Type B pancreatic cell (in vitro differentiated cells): ENCODE data around the gene HSPB8. TPM values are rescaled to one million over a fixed set of nuclear protein-coding genes. Genes with fewer than 3 reads are reported as not detected.
"Not testable (repeated sequence)": the region's sequence is repeated elsewhere in the genome, so short reads cannot be mapped to it uniquely, and the experiment has no call there.

Experiments
- DNase-seq: peaks from one replicate; pipeline ENCODE4 v3.0.0; 2021; ENCODE audit warnings: mixed read lengths; ENCODE audit not compliant: unreplicated experiment; ENCODE audit errors: extremely low spot score
- H3K27ac Mint-ChIP-seq: 2 replicates; pipeline ENCODE4 v1.8.0; 2021; ENCODE audit warnings: mild to moderate bottlenecking, mixed read lengths
- H3K27me3 Mint-ChIP-seq: 2 replicates; pipeline ENCODE4 v1.8.0; 2021; ENCODE audit warnings: mixed read lengths
- H3K36me3 Mint-ChIP-seq: 2 replicates; pipeline ENCODE4 v1.8.0; 2021; ENCODE audit warnings: mixed read lengths
- H3K4me1 Mint-ChIP-seq: one replicate; pipeline ENCODE4 v1.8.0; 2021; ENCODE audit warnings: mixed read lengths; ENCODE audit not compliant: unreplicated experiment
- H3K4me3 Mint-ChIP-seq: 2 replicates; pipeline ENCODE4 v1.8.0; 2021; ENCODE audit warnings: mild to moderate bottlenecking, mixed read lengths
- H3K9me3 Mint-ChIP-seq: 2 replicates; pipeline ENCODE4 v1.8.0; 2021; ENCODE audit warnings: mixed read lengths
- total RNA-seq: library from RNA; stranded (reverse); gene quantifications from 2 replicates; pipeline ENCODE4 v1.2.1, GENCODE V29; 2021; ENCODE audit warnings: low replicate concordance
- TF ChIP-seq, protein P1 (sequence below): fragments of 200-600 bp; sonication (generic); conservative IDR thresholded peaks from 2 replicates; pipeline ENCODE4 v1.5.0; 2021; ENCODE audit warnings: antibody characterized with exemption, mild to moderate bottlenecking

Gene HSPB8
- total RNA-seq, 1 donor from 2014 or later, result 17.0 TPM

GRCh38 chr12:119207063-119207560, 28.4 kb downstream of the HSPB8 start:
- no peaks in the 10 kb centered on the region for H3K9me3 Mint-ChIP-seq
- H3K27ac Mint-ChIP-seq, result peak overlapping the region; percentile 26
- no peak for DNase-seq
- no peaks in the 10 kb centered on the region for H3K27me3 Mint-ChIP-seq
- TF ChIP-seq, protein P1, sequence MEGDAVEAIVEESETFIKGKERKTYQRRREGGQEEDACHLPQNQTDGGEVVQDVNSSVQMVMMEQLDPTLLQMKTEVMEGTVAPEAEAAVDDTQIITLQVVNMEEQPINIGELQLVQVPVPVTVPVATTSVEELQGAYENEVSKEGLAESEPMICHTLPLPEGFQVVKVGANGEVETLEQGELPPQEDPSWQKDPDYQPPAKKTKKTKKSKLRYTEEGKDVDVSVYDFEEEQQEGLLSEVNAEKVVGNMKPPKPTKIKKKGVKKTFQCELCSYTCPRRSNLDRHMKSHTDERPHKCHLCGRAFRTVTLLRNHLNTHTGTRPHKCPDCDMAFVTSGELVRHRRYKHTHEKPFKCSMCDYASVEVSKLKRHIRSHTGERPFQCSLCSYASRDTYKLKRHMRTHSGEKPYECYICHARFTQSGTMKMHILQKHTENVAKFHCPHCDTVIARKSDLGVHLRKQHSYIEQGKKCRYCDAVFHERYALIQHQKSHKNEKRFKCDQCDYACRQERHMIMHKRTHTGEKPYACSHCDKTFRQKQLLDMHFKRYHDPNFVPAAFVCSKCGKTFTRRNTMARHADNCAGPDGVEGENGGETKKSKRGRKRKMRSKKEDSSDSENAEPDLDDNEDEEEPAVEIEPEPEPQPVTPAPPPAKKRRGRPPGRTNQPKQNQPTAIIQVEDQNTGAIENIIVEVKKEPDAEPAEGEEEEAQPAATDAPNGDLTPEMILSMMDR, result no peak
- H3K4me3 Mint-ChIP-seq, result no peak overlapping the region
- no peaks in the 10 kb centered on the region for H3K36me3 Mint-ChIP-seq
- H3K4me1 Mint-ChIP-seq, result peaks cover 19% of the 10 kb centered on the region

DNA sequence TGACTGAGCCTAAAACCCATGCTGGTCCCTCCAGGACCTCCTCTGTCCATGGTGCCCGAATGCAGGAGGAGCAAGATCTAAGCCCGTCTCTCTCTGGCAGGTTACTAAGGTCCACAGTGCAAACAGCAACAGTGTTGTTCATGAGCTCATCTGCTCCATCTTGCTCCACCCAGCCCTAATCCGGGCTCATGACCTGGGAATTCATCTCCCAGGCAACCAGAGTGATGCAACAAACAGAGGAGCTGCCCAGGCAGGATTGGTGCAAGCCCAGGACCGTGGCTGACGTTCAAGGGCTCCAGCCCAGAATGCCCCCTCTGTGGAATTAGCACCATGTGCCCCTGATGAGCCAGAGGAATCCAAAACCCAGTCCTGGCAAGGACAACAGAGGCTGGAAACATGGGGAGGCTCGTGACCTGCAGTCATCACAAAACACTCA, 29.9 kb downstream of the HSPB8 start:
- H3K36me3 Mint-ChIP-seq, result no peaks in the 10 kb centered on the region
- H3K9me3 Mint-ChIP-seq, result no peaks in the 10 kb centered on the region
- no peak for DNase-seq
- H3K4me1 Mint-ChIP-seq, result peaks cover 19% of the 10 kb centered on the region
- H3K27ac Mint-ChIP-seq, result peak overlapping the region; percentile 69
- H3K4me3 Mint-ChIP-seq, result no peak overlapping the region
- H3K27me3 Mint-ChIP-seq, result no peaks in the 10 kb centered on the region
- TF ChIP-seq, protein P1, result no peak

GRCh38 chr12:119211884-119212283, 33.2 kb downstream of the HSPB8 start:
- DNase-seq, result no peak
- Mint-ChIP-seq H3K4me3 (no peak overlapping the region), H3K9me3 (no peaks in the 10 kb centered on the region), H3K36me3 (no peaks in the 10 kb centered on the region), H3K27ac (no peak overlapping the region), H3K4me1 (peaks cover 19% of the 10 kb centered on the region), H3K27me3 (peaks cover 4% of the 10 kb centered on the region)
- TF ChIP-seq, protein P1, result no peak

DNA sequence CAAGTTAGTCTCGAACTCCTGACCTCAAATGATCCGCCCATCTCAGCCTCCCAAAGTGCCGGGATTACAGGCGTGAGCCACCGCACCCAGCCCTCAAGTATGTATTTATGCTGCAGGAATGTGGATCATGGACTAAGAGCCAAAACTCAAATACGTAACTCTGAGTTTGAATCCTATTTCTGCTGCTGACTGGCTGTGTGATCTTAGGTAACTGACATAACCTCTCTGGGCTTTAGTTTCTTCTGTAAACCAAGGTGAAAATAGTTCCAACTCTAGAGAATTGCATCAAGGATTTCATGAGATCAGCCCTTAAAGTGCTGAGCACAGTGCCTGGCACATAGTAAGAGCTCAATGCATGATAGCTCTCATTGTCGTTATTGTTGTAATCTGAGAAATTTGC, 37.4 kb downstream of the HSPB8 start:
- H3K27ac Mint-ChIP-seq, result no peak overlapping the region
- peaks cover 20% of the 10 kb centered on the region for H3K27me3 Mint-ChIP-seq
- H3K4me3 Mint-ChIP-seq, result no peak overlapping the region
- no peak for DNase-seq
- TF ChIP-seq, protein P1, result no peak
- no peaks in the 10 kb centered on the region for H3K36me3 Mint-ChIP-seq
- no peaks in the 10 kb centered on the region for H3K4me1 Mint-ChIP-seq
- H3K9me3 Mint-ChIP-seq, result no peaks in the 10 kb centered on the region

DNA sequence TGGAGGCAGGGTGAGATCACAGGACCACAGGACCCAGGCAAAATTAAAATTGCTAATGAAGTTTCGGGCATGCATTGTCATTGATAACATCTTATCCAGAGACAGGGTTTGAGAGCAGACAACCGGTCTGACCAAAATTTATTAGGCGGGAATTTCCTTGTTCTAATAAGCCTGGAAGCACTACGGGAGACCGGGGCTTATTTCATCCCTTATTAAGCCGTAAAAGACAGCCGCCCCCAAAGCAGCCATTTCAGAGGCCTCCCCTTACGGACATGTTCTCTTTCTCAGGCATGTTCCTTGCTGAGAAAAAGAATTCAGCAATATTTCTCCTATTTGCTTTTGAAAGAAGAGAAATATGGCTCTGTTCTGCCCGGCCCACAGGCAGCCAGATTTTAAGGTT, 40.1 kb downstream of the HSPB8 start:
- H3K4me3 Mint-ChIP-seq, H3K27ac Mint-ChIP-seq, DNase-seq, H3K9me3 Mint-ChIP-seq, H3K4me1 Mint-ChIP-seq, H3K36me3 Mint-ChIP-seq: not testable (repeated sequence)
- H3K27me3 Mint-ChIP-seq, result peaks cover 18% of the 10 kb centered on the region

DNA sequence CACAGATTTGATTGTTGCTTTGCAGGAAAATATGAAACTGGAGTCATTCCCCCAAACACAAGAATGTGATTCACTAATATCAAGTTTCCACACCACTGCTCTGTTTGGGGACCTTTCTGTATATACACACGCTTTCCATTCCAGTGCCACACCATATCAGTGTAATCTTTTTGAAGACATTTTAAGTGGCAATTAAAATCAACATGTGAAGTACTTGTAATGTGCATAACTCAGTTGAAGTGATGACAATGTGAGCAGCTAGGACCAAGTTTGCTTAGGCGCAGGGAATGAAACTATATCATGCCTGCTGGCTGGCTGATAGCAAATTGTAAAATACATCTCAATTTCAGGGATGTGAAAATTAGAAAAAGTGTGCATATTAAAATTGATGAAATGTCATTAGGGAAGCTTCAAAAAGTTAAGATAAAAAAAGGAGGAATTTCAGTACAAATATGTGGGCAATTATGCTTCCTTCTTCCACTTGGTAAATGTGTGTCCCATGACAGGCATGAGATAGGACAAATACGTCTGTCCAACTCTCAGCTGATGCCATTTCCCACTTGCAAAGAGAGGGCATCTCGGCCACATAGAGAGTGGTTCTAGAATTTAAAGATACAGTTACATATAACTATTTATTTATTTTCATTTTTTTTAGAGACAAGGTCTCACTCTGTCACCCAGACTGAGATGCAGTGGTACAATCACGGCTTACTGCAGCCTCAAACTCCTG, 43.7 kb downstream of the HSPB8 start:
- peaks cover 21% of the 10 kb centered on the region for H3K27me3 Mint-ChIP-seq
- no peaks in the 10 kb centered on the region for H3K36me3 Mint-ChIP-seq
- no peak overlapping the region for H3K27ac Mint-ChIP-seq
- no peak for DNase-seq
- H3K9me3 Mint-ChIP-seq, result no peaks in the 10 kb centered on the region
- H3K4me3 Mint-ChIP-seq, result no peak overlapping the region
- TF ChIP-seq, protein P1, result no peak
- H3K4me1 Mint-ChIP-seq, result no peaks in the 10 kb centered on the region
